ENCODE data around the gene PAK5.
"Not testable (repeated sequence)": the region's sequence is repeated elsewhere in the genome, so short reads cannot be mapped to it uniquely, and the experiment has no call there.

Gene PAK5

DNA sequence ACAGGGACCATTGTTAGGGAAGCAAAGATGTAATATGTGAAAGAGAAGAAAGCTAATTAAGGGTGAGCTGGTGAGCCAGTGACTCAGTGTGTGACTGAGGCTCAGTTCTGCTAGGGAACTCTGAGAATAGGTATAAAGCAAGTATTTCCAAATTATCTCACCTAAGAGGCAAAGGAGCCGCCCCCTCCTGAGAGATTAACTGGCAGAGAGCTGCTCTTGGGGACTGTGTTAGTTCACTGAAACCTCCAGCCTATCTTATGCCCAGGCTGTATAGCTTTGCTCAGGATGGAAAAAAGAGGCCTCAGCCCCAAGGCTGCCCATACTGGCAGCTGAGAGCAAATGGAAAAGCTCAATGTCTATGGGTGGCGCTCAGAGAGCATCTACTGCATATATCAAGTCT, 152.0 kb downstream of the PAK5 start:
- intact Hi-C loops (cut with micrococcal nuclease), result no loop called here
- Mint-ChIP-seq H3K27ac (no peak overlapping the region), H3K9me3 (no peaks in the 10 kb centered on the region), H3K36me3 (ENCODE audit: low read depth) (no peaks in the 10 kb centered on the region), H3K27me3 (peaks cover 15% of the 10 kb centered on the region), H3K4me1 (ENCODE audit: low read depth) (peaks cover 13% of the 10 kb centered on the region), H3K4me3 (no peak overlapping the region)

DNA sequence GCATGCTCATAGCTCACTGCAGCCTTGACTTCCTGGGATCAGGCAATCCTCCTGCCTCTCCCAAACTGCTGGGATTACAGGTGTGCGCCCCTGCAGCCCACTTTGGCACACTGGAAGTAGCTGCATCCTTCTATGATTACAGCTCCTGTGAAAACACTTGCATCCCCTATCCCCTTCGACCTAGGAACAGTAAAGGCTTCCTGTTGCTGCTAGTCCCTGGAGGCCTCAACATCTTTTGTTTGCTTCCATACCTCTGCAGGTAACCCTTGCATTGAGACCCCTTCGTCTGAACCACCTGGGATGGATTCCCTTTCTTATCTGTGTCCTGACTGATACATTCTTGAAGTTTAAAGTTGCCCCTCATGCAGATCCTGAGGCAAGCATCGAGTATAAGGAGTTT, 152.4 kb downstream of the PAK5 start:
- no peak overlapping the region for H3K27ac Mint-ChIP-seq
- intact Hi-C loops (cut with micrococcal nuclease), result no loop called here
- no peaks in the 10 kb centered on the region for H3K9me3 Mint-ChIP-seq
- peaks cover 15% of the 10 kb centered on the region for H3K27me3 Mint-ChIP-seq
- no peaks in the 10 kb centered on the region for H3K36me3 Mint-ChIP-seq (ENCODE audit: low read depth)
- H3K4me1 Mint-ChIP-seq (ENCODE audit: low read depth), result peaks cover 13% of the 10 kb centered on the region
- no peak overlapping the region for H3K4me3 Mint-ChIP-seq

DNA sequence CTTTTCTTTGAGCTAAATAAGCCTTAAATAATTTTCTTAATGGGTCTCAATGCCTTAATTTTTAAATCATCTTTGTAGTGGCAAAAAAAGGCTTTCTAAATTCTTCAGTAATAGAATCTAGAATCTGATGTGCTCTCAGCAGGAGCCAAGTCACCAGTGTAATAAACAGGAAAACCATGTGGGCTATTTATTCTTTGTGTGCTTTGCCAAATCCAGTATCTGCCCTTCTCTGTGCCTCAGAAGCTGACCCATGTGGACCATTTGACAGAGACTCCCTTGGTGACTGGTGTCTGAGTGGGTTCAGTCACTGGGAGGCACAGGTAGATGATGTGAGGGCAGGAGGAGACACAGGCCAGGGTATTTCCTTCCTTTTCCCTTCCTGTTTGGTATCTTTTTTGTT, 152.9 kb downstream of the PAK5 start:
- H3K27me3 Mint-ChIP-seq, result peaks cover 15% of the 10 kb centered on the region
- intact Hi-C loops (cut with micrococcal nuclease), result no loop called here
- H3K36me3 Mint-ChIP-seq (ENCODE audit: low read depth), result no peaks in the 10 kb centered on the region
- H3K4me1 Mint-ChIP-seq (ENCODE audit: low read depth), result peaks cover 13% of the 10 kb centered on the region
- no peaks in the 10 kb centered on the region for H3K9me3 Mint-ChIP-seq
- H3K27ac Mint-ChIP-seq, result no peak overlapping the region
- H3K4me3 Mint-ChIP-seq, result no peak overlapping the region

DNA sequence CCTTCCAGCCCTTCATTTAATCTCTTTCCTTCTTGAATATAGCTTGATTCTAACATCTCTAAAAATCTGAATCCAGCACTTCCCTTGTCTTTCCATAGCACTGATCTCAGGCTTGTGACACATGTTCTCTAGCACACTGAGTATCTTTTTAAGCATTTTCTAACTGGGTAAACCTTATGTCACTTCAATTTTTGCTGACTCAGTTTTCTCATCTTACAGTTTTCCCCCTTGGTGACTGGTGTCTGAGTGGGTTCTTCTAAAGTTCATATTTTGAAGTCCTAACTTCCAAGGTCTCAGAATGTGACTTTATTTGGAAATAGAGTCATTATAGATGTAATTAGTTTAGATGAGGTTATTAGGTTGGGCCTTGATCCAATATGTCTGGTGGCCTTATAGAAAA, 153.9 kb downstream of the PAK5 start:
- H3K36me3 Mint-ChIP-seq (ENCODE audit: low read depth), result no peaks in the 10 kb centered on the region
- H3K27me3 Mint-ChIP-seq, result peaks cover 15% of the 10 kb centered on the region
- intact Hi-C loops (cut with micrococcal nuclease), result no loop called here
- no peaks in the 10 kb centered on the region for H3K9me3 Mint-ChIP-seq
- no peak overlapping the region for H3K4me3 Mint-ChIP-seq
- H3K4me1 Mint-ChIP-seq (ENCODE audit: low read depth), result peaks cover 13% of the 10 kb centered on the region
- H3K27ac Mint-ChIP-seq, result no peak overlapping the region

DNA sequence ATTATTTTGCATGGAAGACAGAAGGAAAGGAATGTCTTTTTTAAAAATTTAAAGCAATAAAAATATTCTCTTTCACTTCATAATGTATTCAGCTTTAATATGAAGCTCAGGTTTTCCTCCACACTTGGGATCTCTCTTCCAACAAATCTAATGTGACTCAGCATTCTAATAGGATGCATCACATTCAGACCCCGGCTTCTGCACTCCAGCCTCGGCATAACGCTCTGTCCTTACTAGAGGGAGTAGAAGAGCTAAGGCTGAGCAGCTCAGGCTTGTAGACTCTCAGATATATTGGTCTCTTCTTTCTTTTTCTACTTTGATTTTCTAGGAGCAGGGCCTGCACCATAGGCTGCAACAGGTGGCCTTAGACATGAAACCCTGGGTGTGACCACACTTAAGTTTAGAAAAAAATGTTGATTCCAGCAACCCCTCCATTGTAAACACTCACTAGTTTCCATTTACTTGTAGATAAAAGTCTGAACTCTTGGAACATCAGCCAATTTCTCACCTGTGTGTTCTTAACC, 161.7 kb downstream of the PAK5 start:
- no peak overlapping the region for H3K4me3 Mint-ChIP-seq
- H3K36me3 Mint-ChIP-seq (ENCODE audit: low read depth), result no peaks in the 10 kb centered on the region
- H3K27ac Mint-ChIP-seq, result no peak overlapping the region
- peaks cover 13% of the 10 kb centered on the region for H3K9me3 Mint-ChIP-seq
- peaks cover 5% of the 10 kb centered on the region for H3K27me3 Mint-ChIP-seq
- H3K4me1 Mint-ChIP-seq (ENCODE audit: low read depth), result peaks cover 11% of the 10 kb centered on the region
- intact Hi-C loops (cut with micrococcal nuclease), result no loop called here

DNA sequence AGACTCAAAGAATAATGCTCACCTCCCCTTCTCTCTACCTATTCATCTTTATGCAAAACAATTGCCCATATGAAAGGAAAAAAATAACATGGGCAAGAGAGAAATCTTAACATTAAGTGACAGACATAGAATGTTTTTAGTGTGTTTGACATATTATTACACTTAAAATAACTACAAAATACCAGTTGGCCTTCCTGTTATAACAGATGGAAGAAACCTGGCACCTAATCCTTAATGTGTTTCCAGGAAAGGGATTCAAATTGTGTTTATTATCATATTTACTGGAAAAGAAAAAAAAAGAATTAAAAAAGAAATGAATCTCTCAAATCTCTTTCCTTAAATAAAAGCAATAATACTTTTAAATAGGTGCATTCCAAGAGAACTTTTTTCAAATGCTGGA, 165.9 kb downstream of the PAK5 start:
- peaks cover 2% of the 10 kb centered on the region for H3K9me3 Mint-ChIP-seq
- intact Hi-C loops (cut with micrococcal nuclease), result no loop called here
- peaks cover 4% of the 10 kb centered on the region for H3K27me3 Mint-ChIP-seq
- H3K27ac Mint-ChIP-seq, result no peak overlapping the region
- no peaks in the 10 kb centered on the region for H3K36me3 Mint-ChIP-seq (ENCODE audit: low read depth)
- peaks cover 11% of the 10 kb centered on the region for H3K4me1 Mint-ChIP-seq (ENCODE audit: low read depth)
- no peak overlapping the region for H3K4me3 Mint-ChIP-seq

DNA sequence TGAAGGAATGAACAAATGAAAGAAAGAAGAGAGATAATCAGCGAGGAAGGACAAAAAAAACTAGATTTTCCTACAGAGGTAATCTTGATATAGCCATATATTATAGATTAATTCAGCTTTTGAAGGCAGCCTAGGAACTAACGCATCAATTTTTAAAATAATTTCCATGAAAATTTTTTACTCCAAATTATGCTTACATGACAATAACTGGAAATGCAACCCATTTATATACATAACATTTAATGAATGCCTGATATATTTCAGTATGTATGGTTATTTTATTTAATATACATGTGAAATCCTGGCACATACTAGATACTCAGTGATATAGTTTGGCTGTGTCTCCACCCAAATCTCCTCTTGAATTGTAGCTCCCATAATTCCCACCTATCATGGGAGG, 166.8 kb downstream of the PAK5 start:
- H3K9me3 Mint-ChIP-seq, result no peaks in the 10 kb centered on the region
- intact Hi-C loops (cut with micrococcal nuclease), result no loop called here
- H3K4me1 Mint-ChIP-seq (ENCODE audit: low read depth), result peaks cover 11% of the 10 kb centered on the region
- H3K27me3 Mint-ChIP-seq, result peaks cover 4% of the 10 kb centered on the region
- no peak overlapping the region for H3K4me3 Mint-ChIP-seq
- H3K36me3 Mint-ChIP-seq (ENCODE audit: low read depth), result no peaks in the 10 kb centered on the region
- no peak overlapping the region for H3K27ac Mint-ChIP-seq

DNA sequence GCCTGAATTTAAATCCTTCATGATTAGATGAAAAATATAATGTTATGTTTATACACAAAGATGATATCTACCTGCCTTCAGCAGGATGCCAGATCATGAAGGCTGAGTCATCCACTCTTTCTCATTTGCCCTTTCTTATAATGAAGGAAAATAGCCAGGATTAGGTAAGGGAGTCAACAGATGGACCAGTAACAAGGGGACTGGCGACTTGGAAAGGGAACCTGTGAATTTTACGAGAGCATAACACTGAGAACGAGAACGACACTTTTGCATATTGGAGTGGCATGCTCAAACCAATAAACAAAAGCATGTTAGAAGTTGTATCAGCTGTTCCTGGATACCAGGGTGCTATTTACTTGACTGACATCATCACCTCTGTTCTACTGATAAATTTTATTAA, 170.5 kb downstream of the PAK5 start:
- no peaks in the 10 kb centered on the region for H3K4me1 Mint-ChIP-seq (ENCODE audit: low read depth)
- intact Hi-C loops (cut with micrococcal nuclease), result no loop called here
- H3K36me3 Mint-ChIP-seq (ENCODE audit: low read depth), result no peaks in the 10 kb centered on the region
- H3K27ac Mint-ChIP-seq, result no peak overlapping the region
- H3K27me3 Mint-ChIP-seq, result peaks cover 1% of the 10 kb centered on the region
- no peak overlapping the region for H3K4me3 Mint-ChIP-seq
- no peaks in the 10 kb centered on the region for H3K9me3 Mint-ChIP-seq

DNA sequence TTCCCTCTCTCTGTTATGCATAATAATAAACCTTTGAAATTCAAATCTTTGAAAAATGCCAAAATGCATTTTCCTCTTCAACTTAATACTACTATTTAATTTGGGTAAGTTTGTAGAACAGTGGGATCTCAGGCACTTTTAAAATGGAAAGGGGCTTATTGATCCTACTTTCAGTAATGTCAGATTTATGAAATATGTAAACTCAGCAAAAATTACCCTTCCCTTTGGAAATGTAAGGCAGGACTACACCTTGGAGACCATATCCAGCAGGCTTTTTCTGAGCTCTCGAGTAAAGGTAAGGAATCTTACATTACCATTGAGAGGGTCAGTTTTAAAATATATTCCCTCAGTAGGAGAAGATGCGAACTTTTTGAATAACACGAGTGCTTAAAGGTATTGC, 175.5 kb downstream of the PAK5 start:
- Mint-ChIP-seq H3K27ac (no peak overlapping the region), H3K27me3 (peaks cover 4% of the 10 kb centered on the region), H3K36me3 (ENCODE audit: low read depth) (no peaks in the 10 kb centered on the region), H3K4me3 (no peak overlapping the region), H3K9me3 (no peaks in the 10 kb centered on the region), H3K4me1 (ENCODE audit: low read depth) (no peaks in the 10 kb centered on the region)
- intact Hi-C loops (cut with micrococcal nuclease), result no loop called here

DNA sequence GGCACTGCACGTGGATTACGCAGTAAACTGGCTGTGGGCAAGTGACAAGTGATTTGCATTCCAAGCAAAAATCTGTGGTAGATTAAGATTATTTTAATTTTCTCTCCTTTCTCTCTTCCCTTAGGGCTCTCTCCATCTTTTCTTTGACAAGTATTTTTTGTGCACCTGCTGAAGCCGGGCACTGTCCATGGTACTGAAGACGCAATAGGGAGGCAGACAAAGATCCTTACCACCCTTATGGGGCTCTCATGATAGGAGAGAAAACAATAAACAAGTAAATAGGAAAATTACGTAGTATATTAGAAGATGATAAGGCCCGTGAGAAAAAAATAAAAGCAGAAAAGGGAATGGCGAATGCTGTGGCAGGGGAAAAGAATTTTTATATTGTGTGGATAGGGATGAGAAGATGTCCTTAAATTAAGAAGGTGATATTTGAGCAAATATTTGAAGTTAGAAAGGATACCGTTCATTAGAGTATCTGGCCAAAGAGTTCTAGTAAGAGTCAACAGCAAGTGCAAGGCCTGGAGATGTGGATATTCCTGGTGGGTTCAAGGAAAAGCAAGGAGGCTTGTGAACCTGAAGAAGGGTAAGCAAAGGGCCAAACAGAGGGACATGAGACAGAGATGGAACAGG, 178.5 kb downstream of the PAK5 start:
- intact Hi-C loops (cut with micrococcal nuclease), result no loop called here
- peaks cover 5% of the 10 kb centered on the region for H3K27me3 Mint-ChIP-seq
- no peak overlapping the region for H3K4me3 Mint-ChIP-seq
- H3K27ac Mint-ChIP-seq, result no peak overlapping the region
- no peaks in the 10 kb centered on the region for H3K9me3 Mint-ChIP-seq
- H3K36me3 Mint-ChIP-seq (ENCODE audit: low read depth), result no peaks in the 10 kb centered on the region
- no peaks in the 10 kb centered on the region for H3K4me1 Mint-ChIP-seq (ENCODE audit: low read depth)

DNA sequence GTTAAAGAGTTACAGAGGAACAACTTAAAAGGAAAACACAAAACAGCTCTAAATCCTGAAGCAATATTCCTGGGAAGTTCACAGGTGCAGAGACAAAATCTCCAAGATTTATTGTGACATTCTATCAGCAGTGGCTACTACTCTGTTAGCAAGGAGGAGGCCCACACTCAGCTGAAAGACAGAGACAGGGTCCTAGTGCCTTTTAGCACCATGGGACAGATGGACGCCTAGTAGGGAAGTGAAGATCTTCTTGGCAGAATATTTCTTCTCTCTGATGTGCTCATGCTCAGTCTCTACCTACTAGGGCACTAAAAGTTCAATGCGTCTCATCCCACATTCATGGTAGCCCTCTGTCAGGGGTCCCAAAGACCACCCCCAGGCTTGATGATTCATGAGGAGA, 191.1 kb downstream of the PAK5 start:
- intact Hi-C loops (cut with micrococcal nuclease), result no loop called here
- Mint-ChIP-seq H3K36me3 (ENCODE audit: low read depth) (no peaks in the 10 kb centered on the region), H3K9me3 (peaks cover 8% of the 10 kb centered on the region), H3K27me3 (peaks cover 17% of the 10 kb centered on the region), H3K4me1 (ENCODE audit: low read depth) (no peaks in the 10 kb centered on the region), H3K27ac (no peak overlapping the region), H3K4me3 (no peak overlapping the region)

DNA sequence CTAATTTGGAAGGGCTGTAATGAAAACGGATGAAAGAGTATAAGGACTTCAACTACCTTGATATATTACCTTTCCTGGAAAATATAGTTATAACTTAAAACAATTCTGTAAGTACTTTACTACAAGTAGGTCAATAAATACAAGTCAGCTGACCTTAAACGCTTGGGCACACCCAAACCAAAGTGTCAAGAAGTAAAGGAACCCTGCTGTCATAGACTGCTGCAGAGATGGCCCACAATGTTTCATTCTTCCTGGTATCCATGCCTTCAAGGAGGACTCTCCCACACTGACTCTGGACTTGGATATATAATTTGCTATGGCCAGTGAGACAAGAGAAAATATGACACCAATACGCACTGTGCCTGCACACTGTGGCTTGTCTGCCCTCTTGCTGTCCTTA, 192.5 kb downstream of the PAK5 start:
- no peaks in the 10 kb centered on the region for H3K4me1 Mint-ChIP-seq (ENCODE audit: low read depth)
- H3K9me3 Mint-ChIP-seq, result peaks cover 8% of the 10 kb centered on the region
- no peak overlapping the region for H3K27ac Mint-ChIP-seq
- H3K4me3 Mint-ChIP-seq, result no peak overlapping the region
- H3K36me3 Mint-ChIP-seq (ENCODE audit: low read depth), result no peaks in the 10 kb centered on the region
- intact Hi-C loops (cut with micrococcal nuclease), result no loop called here
- H3K27me3 Mint-ChIP-seq, result peaks cover 18% of the 10 kb centered on the region

DNA sequence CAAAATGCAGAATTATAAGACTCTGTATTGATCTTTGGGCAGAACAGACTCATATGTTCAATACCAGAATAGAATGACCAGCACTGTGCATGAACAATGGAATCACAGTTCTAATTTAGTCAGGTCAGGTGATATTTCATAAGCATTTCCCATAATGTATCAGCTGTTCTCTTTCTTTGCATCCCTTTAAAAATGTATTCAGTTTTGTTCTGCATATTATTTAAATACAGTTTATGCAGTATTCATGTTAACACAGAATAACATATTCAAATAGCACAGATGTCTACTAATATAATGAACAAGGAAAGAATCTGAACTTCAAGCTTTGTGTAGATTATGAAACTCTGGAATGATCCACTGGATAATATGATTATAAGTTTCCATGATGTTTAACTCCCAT, 196.0 kb downstream of the PAK5 start:
- Mint-ChIP-seq H3K27me3 (peaks cover 10% of the 10 kb centered on the region), H3K9me3 (peaks cover 17% of the 10 kb centered on the region), H3K27ac (no peak overlapping the region), H3K4me3 (no peak overlapping the region), H3K4me1 (ENCODE audit: low read depth) (no peaks in the 10 kb centered on the region), H3K36me3 (ENCODE audit: low read depth) (no peaks in the 10 kb centered on the region)
- intact Hi-C loops (cut with micrococcal nuclease), result no loop called here

DNA sequence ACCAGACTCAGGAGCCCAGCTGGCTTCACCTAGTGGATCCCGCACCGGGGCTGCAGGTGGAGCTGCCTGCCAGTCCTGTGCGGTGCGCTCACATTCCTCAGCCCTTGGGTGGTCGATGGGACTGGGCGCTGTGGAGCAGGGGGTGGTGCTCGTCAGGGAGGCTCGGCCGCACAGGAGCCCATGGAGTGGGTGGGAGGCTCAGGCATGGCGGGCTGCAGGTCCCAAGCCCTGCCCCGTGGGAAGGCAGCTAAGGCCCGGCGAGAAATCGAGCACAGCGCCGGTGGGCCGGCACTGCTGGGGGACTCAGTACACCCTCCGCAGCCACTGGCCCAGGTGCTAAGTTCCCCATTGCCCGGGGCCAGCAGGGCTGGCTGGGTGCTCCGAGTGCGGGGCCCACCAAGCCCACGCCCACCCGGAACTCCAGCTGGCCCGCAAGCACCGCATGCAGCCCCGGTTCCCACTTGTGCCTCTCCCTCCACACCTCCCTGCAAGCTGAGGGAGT, 197.3 kb downstream of the PAK5 start:
- not testable (repeated sequence) for H3K36me3 Mint-ChIP-seq (ENCODE audit: low read depth)

DNA sequence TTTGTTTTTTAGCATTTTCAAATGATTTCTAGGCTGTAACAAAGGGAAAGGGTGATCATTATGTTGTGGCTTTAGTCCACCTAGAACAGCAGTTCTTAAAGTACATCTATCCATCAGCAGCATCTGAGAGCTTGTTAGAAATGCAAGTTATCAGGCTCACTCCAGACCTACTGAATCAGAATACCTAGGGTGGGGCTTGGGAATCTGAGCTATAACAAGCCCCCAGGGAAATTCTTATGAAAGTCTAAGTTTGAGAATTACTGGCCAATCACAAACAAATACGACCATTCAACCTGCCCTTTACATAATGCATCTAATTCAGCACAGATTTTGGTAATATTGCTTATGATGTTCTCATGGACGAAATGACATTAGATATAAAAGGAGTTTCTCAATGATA, 201.0 kb downstream of the PAK5 start:
- intact Hi-C loops (cut with micrococcal nuclease), result no loop called here
- Mint-ChIP-seq H3K27me3 (peaks cover 15% of the 10 kb centered on the region), H3K4me3 (no peak overlapping the region), H3K4me1 (ENCODE audit: low read depth) (peaks cover 18% of the 10 kb centered on the region), H3K36me3 (ENCODE audit: low read depth) (no peaks in the 10 kb centered on the region), H3K9me3 (peaks cover 9% of the 10 kb centered on the region), H3K27ac (no peak overlapping the region)

More for the DNA sequence above, 197.3 kb downstream of the PAK5 start:
- H3K27ac Mint-ChIP-seq; H3K4me3 Mint-ChIP-seq; H3K4me1 Mint-ChIP-seq (ENCODE audit: low read depth); intact Hi-C loops (cut with micrococcal nuclease): not testable (repeated sequence)
- Mint-ChIP-seq H3K27me3 (peaks cover 10% of the 10 kb centered on the region), H3K9me3 (peaks cover 17% of the 10 kb centered on the region)
